NCI-H1105 treated with DMSO at 0.1 percent for 48 hours (cell line): ENCODE results near the gene TRUB2.

ENCODE experiments used
- DNase-seq: peaks from one replicate; lab custom pipeline; 2025; lab: John Stamatoyannopoulos, UW

Gene TRUB2

GRCh38 chr9:128266868-128267590 is 55.2 kb downstream of the TRUB2 start:
- DNase-seq = no peak

GRCh38 chr9:128265348-128265847 is 56.8 kb downstream of the TRUB2 start:
- DNase-seq = no peak

GRCh38 chr9:128262687-128263086 is 59.6 kb downstream of the TRUB2 start:
- no peak for DNase-seq

GRCh38 chr9:128260340-128260739 is 61.9 kb downstream of the TRUB2 start:
- no peak for DNase-seq

GRCh38 chr9:128259156-128259555 is 63.1 kb downstream of the TRUB2 start:
- no peak for DNase-seq

- DNase-seq = no peak
Measured at GRCh38 chr9:128258326-128258725, 63.9 kb downstream of the TRUB2 start.

- DNase-seq = no peak
Measured at GRCh38 chr9:128257907-128258306, 64.3 kb downstream of the TRUB2 start.

GRCh38 chr9:128257086-128257825 is 65.0 kb downstream of the TRUB2 start:
- DNase-seq = no peak
